GM12872 (cell line): Measurements from ENCODE around the gene NUDT13.

Experiments
- TF ChIP-seq, protein P1 (sequence below): IDR thresholded peaks from 3 replicates; pipeline ENCODE4 v1.5.1; 2011; ENCODE audit warnings: low read depth, mild to moderate bottlenecking, low read length, moderate library complexity; ENCODE audit not compliant: insufficient read depth

The NUDT13 gene

DNA sequence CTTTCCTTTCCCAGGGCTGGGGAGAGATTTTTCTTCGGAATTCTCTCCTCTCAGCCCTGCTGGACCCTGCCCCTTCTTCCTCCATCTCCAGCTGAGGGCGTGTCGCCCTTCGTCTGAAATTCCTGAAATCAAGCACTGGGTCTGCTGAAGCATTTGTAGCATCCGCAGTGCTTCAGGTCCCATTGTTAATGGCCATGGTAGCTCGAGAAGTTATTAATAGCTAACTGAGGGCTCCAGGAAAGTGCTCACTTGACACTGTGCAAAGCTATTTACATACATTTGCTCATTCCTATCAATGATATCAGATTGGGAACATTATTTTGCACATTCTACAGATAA is 58.2 kb downstream of the NUDT13 start:
- TF ChIP-seq, protein P1, sequence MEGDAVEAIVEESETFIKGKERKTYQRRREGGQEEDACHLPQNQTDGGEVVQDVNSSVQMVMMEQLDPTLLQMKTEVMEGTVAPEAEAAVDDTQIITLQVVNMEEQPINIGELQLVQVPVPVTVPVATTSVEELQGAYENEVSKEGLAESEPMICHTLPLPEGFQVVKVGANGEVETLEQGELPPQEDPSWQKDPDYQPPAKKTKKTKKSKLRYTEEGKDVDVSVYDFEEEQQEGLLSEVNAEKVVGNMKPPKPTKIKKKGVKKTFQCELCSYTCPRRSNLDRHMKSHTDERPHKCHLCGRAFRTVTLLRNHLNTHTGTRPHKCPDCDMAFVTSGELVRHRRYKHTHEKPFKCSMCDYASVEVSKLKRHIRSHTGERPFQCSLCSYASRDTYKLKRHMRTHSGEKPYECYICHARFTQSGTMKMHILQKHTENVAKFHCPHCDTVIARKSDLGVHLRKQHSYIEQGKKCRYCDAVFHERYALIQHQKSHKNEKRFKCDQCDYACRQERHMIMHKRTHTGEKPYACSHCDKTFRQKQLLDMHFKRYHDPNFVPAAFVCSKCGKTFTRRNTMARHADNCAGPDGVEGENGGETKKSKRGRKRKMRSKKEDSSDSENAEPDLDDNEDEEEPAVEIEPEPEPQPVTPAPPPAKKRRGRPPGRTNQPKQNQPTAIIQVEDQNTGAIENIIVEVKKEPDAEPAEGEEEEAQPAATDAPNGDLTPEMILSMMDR, result no peak

DNA sequence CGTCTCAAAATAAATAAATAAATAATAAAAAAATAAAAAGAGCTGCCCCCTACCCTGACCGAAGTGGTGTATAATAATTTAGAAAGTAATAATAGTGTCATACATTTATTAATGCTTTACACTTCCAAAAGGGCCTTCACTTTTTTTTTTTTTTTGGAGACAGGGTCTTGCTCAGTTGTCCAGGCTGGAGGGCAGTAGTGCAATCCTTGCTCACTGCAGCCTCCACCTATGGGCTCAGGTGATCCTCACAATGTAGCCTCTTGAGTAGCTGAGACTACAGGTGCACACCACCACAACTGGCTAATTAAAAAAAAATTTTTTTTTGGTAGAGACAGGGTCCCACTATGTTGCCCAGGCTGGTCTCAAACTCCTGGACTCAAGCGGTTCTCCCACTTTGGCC is 59.1 kb downstream of the NUDT13 start:
- TF ChIP-seq, protein P1, result no peak

DNA sequence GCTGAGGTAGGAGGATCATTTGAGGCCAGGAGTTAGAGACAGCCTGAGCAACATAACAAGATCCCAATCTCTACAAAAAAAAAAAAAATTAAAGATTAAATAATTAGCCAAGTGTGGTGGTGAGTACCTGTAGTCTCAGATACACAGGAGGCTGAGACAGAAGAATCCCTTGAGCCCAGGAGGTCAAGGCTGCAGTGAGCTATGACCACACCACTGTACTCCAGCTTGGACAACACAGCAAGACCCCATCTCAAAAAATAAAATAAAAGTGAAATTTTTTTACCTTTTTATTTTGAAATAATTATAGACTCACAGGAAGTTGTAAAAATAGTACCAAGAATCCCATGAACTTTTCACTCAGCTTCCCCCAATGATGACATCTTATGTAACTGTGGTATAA is 62.6 kb downstream of the NUDT13 start:
- TF ChIP-seq, protein P1, result no peak

DNA sequence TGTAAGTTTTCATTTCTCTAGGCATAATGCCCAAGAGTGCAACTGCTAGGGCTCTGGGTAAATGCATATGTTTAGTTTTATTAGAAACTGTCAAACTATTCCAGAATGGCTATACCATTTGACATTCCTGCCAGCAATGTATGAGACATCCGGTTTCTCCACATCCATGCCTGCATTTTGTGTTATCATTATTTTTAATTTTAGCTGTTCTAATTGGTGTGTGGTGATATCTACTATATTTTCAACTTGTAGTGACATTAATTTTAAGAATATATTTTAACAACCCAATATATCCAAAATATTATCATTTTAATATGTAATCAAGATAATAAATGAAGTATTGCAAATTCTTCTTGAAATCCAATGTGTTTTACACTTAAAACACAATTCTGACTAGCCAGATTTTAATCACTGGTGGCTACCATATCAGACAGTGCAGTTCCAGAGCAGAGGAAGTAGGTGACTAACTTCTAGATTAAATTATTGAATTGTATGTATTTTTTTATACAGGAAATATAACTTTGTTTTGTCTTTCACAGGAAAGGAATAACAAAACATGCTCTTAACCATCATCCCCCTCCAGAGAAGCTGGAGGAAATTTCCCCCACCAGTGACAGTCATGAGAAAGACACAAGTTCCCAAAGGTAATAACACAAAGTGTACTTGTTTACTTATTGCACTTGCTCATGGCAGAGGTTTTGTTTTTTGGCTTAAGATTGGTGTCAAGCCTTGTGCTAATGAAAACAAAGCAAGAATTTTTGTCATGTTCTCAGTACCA is 64.1 kb downstream of the NUDT13 start:
- TF ChIP-seq, protein P1, result no peak
